GM18499 (cell line): ENCODE data around the gene ASF1B.
"Not testable (repeated sequence)": the region's sequence is repeated elsewhere in the genome, so short reads cannot be mapped to it uniquely, and the experiment has no call there.

ENCODE experiments used
- ATAC-seq: cut with Tn5 transposase; IDR thresholded peaks from one replicate; pipeline ENCODE4 v1.9.1; 2021; ENCODE audit warnings: moderate number of reproducible peaks; ENCODE audit not compliant: insufficient read depth, unreplicated experiment

ASF1B gene

DNA sequence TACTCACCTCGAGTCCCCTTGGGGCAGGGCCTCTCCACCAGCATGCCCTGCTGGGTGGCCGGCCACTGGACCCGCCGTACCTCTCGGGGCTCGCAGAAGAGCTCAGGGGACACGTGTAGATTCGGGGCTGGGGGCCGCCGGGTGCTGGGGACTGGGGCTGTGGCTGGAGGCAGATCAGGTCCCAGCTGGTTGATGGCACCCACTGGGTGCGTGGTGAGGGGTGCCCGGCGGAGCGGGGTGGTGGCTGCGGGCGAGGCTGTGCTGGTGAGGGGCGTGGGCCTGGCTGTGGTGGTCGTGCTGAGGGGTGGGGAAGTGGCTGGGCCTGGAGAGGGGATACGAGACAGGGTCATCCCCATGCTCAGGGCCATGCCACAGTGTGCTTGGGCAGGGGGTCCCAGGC lies 24.9 kb upstream of the ASF1B start:
- ATAC-seq, result no peak

- no peak for ATAC-seq
These were observed 23.8 kb upstream of the ASF1B start for GRCh38 chr19:14160017-14160703.

DNA sequence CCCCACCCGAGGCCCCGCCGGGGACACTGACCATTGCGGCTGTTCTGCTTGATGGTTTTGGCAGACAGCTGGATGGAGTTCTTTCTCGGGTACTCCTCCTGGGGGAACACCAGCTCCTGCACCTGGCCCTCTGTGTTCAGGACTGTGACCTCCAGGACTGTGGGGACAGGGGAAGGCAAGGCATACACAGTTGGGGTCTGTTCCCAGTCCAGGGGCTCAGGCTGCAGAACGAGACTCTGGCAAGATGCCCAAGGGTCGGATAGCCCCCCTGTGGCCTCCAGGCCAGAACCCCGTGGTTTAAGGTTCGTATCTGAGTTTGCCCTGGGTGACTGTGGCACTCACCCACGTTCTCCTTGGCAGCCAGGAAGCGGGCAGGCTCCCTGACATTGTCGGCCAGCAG lies 22.7 kb upstream of the ASF1B start:
- ATAC-seq, result no peak

DNA sequence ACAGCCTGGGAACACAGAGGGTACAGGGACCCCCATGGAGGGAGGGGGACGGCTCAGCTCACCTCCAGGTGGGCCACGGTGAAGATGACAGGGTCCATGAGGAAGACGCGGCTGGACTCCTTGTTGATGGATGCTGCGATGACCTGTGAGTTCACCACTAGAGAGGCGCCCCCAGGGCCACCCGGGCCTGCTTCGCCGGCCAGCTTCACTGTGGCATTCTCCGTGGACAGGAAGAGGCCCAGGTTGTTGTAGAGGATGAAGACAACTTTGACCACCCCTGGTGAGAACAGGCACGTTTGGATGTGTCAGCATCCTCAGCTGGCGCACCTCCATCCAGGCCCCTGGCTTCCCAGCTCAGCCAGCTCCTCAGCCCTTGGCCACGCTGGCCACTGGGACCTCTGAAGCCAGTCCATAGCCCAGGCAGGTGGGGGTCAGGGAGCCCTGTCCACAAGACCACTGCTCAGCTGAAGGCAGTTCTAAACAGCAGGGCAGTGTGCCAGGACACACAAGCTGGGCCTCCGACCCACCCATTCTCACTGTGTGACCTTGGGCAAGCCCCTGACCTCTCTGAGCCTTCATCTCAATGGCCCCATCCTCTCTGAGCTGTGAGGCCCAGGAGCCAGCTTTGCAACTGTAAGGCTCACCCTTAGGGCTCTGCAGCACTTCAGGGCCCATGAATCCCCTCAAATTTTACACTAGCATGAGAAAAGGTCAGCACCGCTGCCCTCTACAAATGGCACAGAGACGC lies 22.1 kb upstream of the ASF1B start:
- ATAC-seq, result no peak

- ATAC-seq, result no peak
These were observed 20.8 kb upstream of the ASF1B start for GRCh38 chr19:14156971-14157717.

GRCh38 chr19:14156122-14156521 lies 19.7 kb upstream of the ASF1B start:
- ATAC-seq, result no peak

DNA sequence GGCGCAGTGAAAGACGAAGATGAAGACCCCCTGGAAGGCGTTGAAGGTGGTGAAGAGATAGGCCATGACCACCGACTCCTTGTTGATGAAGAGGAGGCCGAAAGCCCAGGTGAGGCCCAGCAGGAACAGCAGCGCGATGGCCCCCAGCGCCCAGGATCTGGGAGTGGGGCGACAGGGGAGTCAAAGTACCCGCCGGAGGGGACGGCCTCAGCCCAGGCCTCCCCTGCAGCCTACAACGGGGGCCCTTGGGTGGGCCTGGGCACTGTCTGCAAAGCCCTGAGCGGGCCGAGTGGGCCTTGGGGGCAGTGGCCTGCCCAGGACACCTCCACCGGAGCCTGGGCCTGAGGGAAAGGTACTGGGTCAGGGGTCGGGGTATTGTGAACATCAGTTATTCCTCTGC lies 19.0 kb upstream of the ASF1B start:
- no peak for ATAC-seq

GRCh38 chr19:14152713-14153112 lies 16.3 kb upstream of the ASF1B start:
- ATAC-seq, result no peak

- ATAC-seq, result no peak
These were observed 14.6 kb upstream of the ASF1B start for GRCh38 chr19:14150770-14151661.

- no peak for ATAC-seq
These were observed 13.8 kb upstream of the ASF1B start for GRCh38 chr19:14150041-14150769.

DNA sequence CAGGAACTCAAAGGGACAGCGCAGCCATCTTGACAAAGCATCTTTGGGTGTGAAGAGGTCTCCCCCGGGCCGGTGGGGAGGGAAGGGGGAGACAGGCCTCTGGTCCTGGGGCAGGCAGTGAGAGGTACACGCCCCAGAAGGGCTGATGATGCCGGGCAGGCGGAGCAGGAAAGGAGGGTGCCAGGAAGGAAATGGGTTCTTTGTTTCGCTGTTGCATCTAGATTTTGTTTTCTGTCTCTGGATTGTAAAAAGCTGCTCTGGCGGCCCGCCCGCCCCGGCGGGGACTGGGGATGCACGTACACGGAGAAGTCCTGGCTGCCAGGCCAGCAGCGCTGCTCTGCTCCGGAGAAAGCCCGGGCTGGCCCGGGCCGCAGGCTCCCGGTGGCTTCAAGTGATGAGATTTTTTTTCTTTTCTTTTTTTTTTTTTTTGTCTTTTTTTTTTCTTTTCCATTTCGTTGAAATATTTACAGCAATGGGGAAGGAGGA lies 13.2 kb upstream of the ASF1B start:
- ATAC-seq, result no peak

DNA sequence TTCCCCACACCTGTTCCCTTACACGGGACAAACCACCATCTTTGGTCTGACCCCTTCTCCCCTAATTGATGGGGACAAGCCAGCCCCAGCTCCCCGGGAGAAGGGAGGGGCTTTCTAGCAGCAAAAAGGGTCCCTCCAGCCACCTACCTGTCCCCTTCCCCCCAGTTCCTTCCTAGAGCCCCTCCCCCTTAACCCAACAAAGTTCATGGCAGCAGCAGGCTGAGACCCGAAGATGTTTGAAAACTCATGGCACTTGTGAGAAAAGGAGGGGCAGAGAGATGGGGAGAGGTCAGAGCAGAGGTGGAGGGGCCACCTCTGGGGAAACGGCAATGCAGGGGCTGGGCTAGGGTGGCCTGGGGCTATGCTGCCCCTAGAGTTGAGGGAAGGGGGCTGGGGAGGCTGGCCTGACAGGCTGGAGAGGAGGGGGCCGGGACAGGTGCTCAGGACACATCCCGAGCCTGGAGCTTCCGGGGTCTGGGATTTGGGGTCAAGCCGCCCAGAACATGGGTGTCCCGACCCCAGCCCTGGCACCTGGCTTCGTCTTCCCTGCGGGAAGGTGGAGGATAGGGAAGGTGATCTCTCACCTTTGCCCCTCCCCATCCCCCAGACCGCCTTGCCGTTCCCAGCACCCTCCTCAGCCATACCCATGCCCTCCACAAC lies 12.5 kb upstream of the ASF1B start:
- ATAC-seq, result no peak

DNA sequence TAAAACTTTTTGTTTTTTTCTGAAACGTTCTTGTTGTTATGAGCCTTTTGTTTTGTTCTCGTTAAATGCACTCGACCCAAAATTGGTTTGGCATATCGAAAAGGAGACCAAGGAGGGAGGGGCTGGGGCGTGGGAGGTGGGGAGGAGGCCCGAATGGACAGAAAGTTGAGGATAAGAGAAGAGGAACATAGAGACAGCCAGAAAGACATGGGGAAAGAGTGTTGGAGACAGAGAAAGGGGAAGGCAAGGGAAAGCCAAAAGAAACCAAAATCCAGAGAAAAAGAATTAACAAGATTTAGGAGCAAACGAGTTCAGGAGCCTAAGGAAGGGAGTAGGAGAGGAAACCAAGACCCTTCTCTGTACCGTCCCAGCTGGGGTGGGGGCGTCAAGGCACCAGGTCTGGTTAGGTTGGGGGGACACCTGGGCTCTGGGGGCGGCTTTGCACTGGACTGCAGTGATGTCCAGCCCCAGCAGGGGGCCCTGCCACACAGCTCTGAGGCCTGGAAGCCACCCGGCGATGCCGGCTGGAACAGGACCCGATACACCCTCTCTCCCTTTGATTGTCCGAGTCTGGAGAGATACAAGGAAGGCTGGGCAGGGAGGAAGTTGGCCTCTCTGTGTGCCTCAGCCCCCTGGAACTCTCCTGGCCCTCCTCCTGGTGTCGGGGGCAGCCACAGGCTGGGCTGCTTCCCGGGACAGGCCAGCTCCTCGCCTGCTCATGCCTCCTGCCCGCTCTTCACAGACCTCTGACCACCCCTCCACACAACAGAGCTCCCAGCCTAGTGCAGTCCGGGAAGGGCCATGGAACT lies 11.6 kb upstream of the ASF1B start:
- no peak for ATAC-seq

DNA sequence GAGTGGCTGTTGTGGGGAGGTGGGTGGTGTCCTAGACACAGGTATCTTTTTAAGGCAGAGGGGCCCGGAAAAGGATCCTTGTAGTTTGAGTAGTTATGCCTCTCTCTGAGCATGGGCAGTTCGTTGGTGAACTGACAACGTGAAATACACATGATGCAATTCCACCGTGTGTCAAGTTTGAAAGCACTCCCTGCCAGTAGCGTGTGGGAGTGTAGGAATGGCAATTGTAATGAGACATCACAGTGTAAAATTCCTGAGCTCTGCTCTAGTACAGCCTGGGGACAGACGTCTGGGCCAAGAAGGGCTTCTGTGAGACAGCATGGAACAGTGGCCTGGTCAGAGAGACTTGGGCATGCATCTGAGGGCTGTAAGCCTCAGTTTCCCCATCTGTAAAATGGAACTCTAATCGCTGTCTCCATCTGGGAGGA lies 10.4 kb upstream of the ASF1B start:
- no peak for ATAC-seq

DNA sequence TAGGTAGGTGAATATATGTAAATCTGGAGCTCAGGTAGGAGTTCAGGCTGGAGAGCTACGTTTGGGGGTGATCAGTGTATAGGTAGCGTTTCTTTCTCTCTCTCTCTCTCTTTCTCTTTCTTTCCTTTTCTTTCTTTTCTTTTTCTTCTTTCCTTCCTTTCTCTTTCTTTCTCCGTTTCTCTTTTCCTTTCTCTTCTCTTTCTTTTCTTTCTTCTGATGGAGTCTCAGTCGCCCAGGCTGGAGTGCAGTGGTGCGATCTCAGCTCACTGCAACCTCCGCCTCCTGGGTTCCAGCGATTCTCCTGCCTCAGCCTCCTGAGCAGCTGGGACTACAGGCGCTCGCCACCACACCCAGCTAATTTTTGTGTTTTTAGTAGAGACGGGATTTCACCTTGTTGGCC lies 9.8 kb upstream of the ASF1B start:
- ATAC-seq, result not testable (repeated sequence)

DNA sequence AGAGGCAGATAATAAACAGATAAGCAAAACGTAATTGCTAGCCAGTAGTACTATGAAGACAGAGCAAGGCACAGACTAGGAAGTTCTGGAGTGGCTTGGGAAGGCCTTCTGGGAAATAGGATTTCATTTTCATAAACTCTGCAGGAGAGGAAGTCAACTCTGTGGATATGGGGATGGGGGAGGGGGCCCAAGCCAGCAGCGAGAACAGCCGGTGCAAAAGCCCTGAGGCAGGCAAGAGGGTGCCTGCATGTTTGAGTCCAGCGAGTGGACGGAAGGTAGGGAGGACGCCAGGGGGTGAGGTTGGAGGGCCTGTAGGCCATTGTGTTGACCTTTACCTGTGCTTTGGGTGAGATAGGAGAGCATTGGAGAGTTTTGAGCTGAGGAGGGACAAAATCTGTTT lies 9.0 kb upstream of the ASF1B start:
- ATAC-seq, result no peak

- no peak for ATAC-seq
These were observed 6.1 kb upstream of the ASF1B start for GRCh38 chr19:14142262-14143190.
